Stimulated activated memory B cell treated with anti-CD40 and anti-IgM and Interleukin-4, amounts not matched to agents 10 μg/mL and 1 μg/mL and 100 μg/mL, for 72 hours (primary cell): ENCODE data around the gene EHD4.

Experiments used
- ATAC-seq: fragments of 150-1000 bp; cut with Tn5 transposase; 2 replicates; pipeline ENCODE4 v1.10.0; 2021
- H3K27ac Mint-ChIP-seq: one replicate; pipeline ENCODE4 v1.8.0; 2022; ENCODE audit warnings: mild to moderate bottlenecking, mixed read lengths
- H3K27me3 Mint-ChIP-seq: one replicate; pipeline ENCODE4 v1.8.0; 2022; ENCODE audit warnings: mixed read lengths
- H3K36me3 Mint-ChIP-seq: one replicate; pipeline ENCODE4 v1.8.0; 2022; ENCODE audit warnings: mixed read lengths
- H3K4me1 Mint-ChIP-seq: one replicate; pipeline ENCODE4 v1.8.0; 2022; ENCODE audit warnings: mixed read lengths
- H3K4me3 Mint-ChIP-seq: one replicate; pipeline ENCODE4 v1.8.0; 2022; ENCODE audit warnings: mild to moderate bottlenecking, moderate library complexity, mixed read lengths
- H3K9me3 Mint-ChIP-seq: one replicate; pipeline ENCODE4 v1.8.0; 2022; ENCODE audit warnings: mixed read lengths

The EHD4 gene

DNA sequence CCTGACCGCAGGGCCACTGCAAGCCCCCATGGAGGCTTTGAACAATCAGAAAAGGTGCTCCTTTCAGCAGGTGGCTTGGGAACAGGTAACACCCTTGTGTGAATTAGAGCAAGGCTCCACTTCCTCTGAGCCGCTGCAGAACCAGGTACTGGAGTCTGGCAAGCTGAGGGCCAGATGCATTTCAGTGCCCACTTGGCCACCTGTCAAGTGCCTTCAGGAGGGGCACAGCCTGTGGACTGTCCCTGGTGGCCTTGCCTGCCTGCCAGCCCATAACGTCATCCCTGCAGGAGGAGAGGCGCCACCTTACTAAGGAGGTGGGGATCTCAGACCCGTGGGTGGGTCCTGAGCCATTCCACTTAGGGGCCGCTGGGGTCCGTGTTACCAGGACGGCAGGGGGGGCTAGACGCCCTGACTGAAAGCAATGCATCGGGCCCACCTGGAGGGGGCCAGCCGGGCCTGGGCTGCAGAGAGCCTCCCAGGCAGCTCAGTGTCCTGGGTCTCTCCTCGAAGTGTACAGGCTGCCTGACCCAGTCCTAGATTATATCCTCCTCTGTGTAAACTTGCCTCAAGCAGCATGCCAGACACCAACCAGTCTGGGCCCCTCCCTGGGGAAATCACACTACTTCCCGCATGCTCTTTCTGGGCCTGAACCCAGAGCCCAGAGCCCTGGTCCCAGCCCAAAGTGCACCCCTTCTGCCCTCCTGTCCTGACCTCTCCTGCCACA is 94.6 kb downstream of the EHD4 start:
- H3K9me3 Mint-ChIP-seq = no peaks in the 10 kb centered on the region
- H3K4me3 Mint-ChIP-seq = no peak overlapping the region
- ATAC-seq = no peak
- peaks cover 71% of the 10 kb centered on the region for H3K27me3 Mint-ChIP-seq
- H3K4me1 Mint-ChIP-seq = peaks cover 27% of the 10 kb centered on the region
- no peaks in the 10 kb centered on the region for H3K36me3 Mint-ChIP-seq
- H3K27ac Mint-ChIP-seq = no peak overlapping the region

DNA sequence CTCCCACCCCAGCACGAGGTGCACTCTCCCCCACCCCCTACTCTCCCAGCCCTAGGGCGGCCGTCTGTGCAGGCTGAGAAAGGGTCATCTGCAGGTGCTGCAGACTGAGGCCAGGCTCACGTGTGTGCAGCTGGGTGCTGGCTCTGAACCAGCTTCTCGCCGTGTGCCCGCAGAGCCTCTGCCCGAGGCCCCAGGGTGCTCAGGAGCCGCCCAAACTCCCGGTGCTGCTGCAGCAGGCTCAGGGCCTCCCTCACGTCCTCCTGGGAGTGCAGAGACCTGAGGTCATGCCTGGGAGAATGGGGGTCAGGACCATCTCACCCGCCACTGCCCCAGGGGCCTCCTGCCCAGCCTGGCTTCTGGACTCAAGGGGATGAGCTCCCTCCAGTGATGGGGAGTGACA is 95.7 kb downstream of the EHD4 start:
- Mint-ChIP-seq H3K36me3 (no peaks in the 10 kb centered on the region), H3K9me3 (no peaks in the 10 kb centered on the region), H3K4me1 (peaks cover 22% of the 10 kb centered on the region), H3K27ac (no peak overlapping the region), H3K27me3 (peaks cover 82% of the 10 kb centered on the region), H3K4me3 (no peak overlapping the region)
- no peak for ATAC-seq

DNA sequence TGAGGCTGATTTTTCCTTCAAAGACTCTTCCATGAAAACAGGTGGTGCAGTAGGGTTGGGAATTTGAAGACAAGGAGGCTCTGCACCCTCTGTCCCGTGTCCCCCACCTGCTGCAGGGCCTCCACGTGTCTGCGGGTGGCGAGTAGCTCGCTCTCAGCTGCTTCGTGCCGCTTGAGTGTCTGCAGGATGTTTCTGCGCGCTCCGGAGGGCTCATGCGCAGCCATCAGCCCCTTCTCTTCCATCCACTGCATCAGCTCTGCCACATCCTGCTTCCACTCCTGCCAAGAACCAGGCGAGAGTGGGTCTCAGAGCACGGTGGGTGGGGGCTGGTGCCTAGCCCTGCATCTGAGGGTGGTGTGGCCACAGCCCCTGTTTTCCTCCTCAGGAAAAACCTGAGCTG is 96.3 kb downstream of the EHD4 start:
- H3K9me3 Mint-ChIP-seq = no peaks in the 10 kb centered on the region
- no peak overlapping the region for H3K27ac Mint-ChIP-seq
- no peaks in the 10 kb centered on the region for H3K36me3 Mint-ChIP-seq
- no peak overlapping the region for H3K4me3 Mint-ChIP-seq
- ATAC-seq = peak; percentile 13
- H3K4me1 Mint-ChIP-seq = peaks cover 16% of the 10 kb centered on the region
- H3K27me3 Mint-ChIP-seq = peaks cover 78% of the 10 kb centered on the region

DNA sequence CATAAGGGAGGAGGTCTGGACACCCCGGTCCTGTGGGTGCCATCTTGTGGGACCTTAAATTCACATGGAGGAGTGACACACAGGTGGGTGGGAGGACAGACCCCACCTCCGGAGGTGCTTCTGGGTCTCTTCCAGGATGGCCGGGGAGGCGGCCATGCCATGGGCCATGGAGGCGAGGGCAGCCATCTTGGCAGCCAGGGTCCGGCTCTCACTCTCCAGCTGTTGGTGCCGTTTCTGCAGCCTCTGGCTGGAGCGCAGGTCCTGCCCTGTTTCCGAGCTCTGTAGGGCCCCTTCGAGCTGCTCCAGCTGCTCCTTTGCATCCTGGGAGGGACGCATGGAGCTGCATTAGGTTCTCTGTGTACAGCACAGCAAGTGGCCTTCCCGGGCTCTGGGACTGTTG is 97.6 kb downstream of the EHD4 start:
- H3K4me3 Mint-ChIP-seq = no peak overlapping the region
- H3K36me3 Mint-ChIP-seq = no peaks in the 10 kb centered on the region
- no peak for ATAC-seq
- H3K27me3 Mint-ChIP-seq = peaks cover 65% of the 10 kb centered on the region
- H3K9me3 Mint-ChIP-seq = no peaks in the 10 kb centered on the region
- peaks cover 11% of the 10 kb centered on the region for H3K4me1 Mint-ChIP-seq
- H3K27ac Mint-ChIP-seq = no peak overlapping the region

- Mint-ChIP-seq H3K9me3 (no peaks in the 10 kb centered on the region), H3K27me3 (peaks cover 55% of the 10 kb centered on the region), H3K36me3 (no peaks in the 10 kb centered on the region), H3K4me3 (no peak overlapping the region), H3K27ac (no peak overlapping the region), H3K4me1 (peaks cover 11% of the 10 kb centered on the region)
- no peak for ATAC-seq
Observed at GRCh38 chr15:41873711-41874110, 98.6 kb downstream of the EHD4 start.

- ATAC-seq = no peak
- Mint-ChIP-seq H3K4me3 (no peak overlapping the region), H3K4me1 (peaks cover 11% of the 10 kb centered on the region), H3K9me3 (no peaks in the 10 kb centered on the region), H3K27me3 (peaks cover 49% of the 10 kb centered on the region), H3K27ac (no peak overlapping the region), H3K36me3 (no peaks in the 10 kb centered on the region)
Observed at GRCh38 chr15:41872166-41872747, 100.1 kb downstream of the EHD4 start.

DNA sequence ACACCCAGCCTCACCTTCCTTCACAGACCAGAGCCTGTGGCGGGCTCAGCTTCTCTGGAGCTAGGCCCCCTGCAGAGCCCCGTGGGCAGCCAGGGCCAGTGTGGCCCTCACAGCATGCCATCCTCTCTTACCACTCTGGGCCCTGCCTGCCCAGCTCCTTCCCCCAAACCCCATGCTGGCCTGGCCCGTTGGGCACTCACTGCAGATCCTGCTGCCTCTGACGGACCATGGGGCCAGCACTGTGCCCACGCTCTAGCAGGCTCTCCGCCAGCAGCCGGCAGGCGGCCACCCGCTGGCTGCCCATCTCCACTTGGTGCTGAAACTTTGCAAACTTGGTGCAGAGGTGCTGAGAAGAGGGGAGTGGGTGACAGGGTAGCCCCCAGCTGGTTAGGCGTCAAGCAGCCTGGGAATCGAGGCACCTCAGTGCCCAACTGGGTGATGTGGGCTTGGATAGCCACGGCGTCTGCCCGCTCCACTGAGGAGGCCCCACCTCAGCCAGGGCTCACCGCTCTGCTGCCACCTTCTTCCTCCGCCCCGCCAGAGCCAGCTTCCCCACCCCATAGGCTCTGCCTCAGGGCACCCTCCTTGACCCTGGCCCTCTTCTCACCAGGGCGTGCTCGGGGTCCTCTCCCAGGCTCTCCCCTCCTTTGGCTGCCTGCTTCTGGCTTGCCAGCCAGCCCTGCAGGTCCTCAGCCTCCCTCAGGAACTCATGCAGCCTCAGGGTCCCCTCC is 101.0 kb downstream of the EHD4 start:
- Mint-ChIP-seq H3K27ac (no peak overlapping the region), H3K4me3 (no peak overlapping the region), H3K27me3 (peaks cover 47% of the 10 kb centered on the region)

DNA sequence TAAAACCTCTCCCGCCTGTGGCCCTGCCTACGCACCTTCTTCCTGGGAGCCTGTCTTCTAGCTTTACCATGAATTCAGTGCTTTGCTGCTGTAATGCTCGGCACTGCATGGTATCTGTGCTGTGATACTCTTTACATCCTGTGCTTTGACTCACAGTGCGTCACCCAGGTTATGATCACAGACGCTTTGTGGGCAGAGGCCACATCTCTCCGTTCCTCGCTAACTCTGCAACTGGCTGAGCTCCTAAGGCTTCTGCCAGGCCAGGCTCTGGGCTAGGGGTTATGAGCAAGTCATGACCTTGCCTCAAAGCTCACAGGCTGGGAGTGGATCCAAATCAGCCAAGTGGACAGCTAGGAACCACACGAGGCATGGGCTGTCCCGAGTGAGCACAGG is 101.7 kb downstream of the EHD4 start:
- H3K27ac Mint-ChIP-seq = no peak overlapping the region
- no peaks in the 10 kb centered on the region for H3K36me3 Mint-ChIP-seq
- ATAC-seq = no peak
- H3K4me1 Mint-ChIP-seq = peaks cover 4% of the 10 kb centered on the region
- H3K27me3 Mint-ChIP-seq = peaks cover 40% of the 10 kb centered on the region
- no peak overlapping the region for H3K4me3 Mint-ChIP-seq
- no peaks in the 10 kb centered on the region for H3K9me3 Mint-ChIP-seq

More for the DNA sequence above, 101.0 kb downstream of the EHD4 start:
- peaks cover 10% of the 10 kb centered on the region for H3K4me1 Mint-ChIP-seq
- no peak for ATAC-seq
- no peaks in the 10 kb centered on the region for H3K9me3 Mint-ChIP-seq
- H3K36me3 Mint-ChIP-seq = no peaks in the 10 kb centered on the region

- Mint-ChIP-seq H3K36me3 (no peaks in the 10 kb centered on the region), H3K4me1 (no peaks in the 10 kb centered on the region), H3K27ac (no peak overlapping the region), H3K9me3 (no peaks in the 10 kb centered on the region), H3K27me3 (peaks cover 34% of the 10 kb centered on the region), H3K4me3 (no peak overlapping the region)
- ATAC-seq = no peak
Observed at GRCh38 chr15:41869770-41870688, 102.3 kb downstream of the EHD4 start.

DNA sequence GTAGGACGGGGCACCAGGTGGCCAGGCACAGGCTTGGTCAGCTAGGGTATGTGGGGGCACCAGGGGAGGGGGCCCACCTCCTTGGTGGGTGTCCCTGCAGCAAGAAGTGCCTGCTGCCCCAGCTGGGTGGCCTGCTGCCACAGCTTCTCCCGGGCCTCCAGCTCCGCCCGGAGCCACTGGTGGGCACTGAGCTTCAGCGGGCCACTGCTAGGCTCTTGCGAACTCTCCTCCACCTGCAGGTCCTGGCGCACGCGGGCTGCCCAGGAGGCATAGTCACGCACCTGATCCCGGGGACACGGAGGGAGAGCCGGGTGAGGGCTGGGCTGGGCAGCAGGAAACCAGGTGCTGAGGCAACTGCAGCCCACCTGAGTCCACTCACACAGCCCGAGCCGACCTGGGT is 104.0 kb downstream of the EHD4 start:
- Mint-ChIP-seq H3K4me3 (no peak overlapping the region), H3K4me1 (no peaks in the 10 kb centered on the region), H3K36me3 (no peaks in the 10 kb centered on the region), H3K27ac (no peak overlapping the region), H3K27me3 (peaks cover 18% of the 10 kb centered on the region), H3K9me3 (no peaks in the 10 kb centered on the region)
- no peak for ATAC-seq

DNA sequence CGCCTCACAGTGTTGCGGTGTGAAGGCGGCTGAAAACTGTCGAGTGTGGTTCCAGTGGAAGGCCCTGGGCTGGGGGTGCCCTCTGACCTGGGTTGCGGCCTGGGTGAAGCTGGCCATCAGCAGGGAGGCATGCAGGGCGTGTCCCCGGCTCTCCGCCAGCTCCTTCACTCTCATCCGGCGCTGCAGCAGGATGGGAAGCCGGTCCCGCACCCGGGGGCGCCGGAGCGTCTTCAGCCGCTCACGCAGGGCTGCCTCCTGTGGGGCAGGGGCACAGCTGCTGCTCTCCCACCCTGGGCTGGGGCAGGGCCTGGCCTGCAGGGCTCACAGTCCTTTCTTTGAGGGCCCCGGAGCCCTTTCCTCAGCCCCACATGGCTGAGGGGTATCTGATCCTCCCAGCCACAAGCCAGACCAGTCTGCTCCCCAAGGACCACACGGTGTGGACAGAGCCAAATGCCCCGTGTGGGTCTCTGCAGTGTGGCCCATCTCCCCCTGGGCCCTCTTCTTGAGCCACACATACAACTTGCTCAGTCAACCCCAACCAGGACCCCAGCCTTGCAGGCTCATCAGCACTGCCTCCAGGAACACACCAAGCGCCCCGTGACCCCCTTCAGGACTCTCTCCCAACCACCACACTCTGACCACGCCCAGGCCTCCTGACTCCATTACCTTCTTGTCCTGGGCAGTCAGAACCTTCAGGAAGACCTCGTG is 105.3 kb downstream of the EHD4 start:
- Mint-ChIP-seq H3K27me3 (peaks cover 7% of the 10 kb centered on the region), H3K9me3 (no peaks in the 10 kb centered on the region), H3K4me3 (no peak overlapping the region), H3K36me3 (no peaks in the 10 kb centered on the region), H3K27ac (no peak overlapping the region), H3K4me1 (no peaks in the 10 kb centered on the region)
- ATAC-seq = no peak

DNA sequence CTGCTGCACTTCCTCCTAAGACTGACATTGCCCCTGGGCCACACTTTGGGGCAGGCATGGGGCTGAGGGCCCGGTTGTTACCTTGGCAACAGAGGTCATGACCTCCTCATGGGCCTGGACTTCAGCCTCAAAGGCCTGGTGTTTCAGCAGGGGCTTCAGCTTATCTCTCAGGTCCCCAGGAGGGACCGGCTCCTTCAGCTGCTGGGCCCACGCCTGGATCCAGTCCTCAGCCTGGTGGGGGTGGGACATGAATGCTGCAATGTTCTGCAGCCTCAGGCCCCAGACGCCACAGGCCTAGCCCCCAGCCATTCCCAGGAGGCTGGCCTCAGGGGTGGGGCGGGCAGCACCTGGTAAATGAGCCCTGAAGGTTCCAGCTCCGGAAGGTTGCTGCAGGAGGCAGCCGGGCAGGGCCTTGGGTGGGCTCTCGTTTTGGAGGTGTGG is 106.1 kb downstream of the EHD4 start:
- Mint-ChIP-seq H3K4me3 (no peak overlapping the region), H3K27me3 (peaks cover 9% of the 10 kb centered on the region), H3K27ac (no peak overlapping the region), H3K36me3 (no peaks in the 10 kb centered on the region), H3K9me3 (no peaks in the 10 kb centered on the region), H3K4me1 (no peaks in the 10 kb centered on the region)
- ATAC-seq = no peak

DNA sequence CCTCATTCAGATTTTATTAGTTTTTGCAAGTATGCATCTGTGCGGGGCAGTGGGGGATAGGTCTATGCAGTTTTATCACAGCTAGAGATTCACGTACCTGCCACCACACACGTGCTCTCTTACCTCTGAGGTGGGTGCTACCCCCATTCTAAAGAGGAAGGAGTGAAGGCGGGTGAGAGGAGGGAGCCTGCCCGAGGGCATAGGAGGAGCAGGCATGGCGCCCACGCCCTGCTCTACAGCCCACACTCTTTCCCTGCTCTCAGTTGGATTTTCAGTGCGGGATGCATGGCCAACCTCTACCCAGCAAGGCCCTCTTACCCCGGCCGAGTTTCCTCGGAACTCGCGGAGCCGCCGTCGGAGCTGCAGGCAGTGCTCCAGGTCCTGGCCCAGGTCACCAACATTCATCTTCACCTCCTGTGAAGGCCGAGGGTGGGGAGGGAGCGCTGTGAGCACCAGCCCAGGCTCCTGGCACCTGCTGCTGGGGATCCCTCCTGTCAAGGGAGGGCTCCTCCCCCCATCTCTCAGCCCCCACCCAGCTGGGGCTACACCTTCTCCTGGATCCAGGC is 106.8 kb downstream of the EHD4 start:
- no peak overlapping the region for H3K27ac Mint-ChIP-seq
- peaks cover 9% of the 10 kb centered on the region for H3K27me3 Mint-ChIP-seq
- no peak for ATAC-seq

GRCh38 chr15:41862515-41863116 is 109.7 kb downstream of the EHD4 start:
- Mint-ChIP-seq H3K4me1 (no peaks in the 10 kb centered on the region), H3K27ac (no peak overlapping the region), H3K27me3 (peaks cover 9% of the 10 kb centered on the region), H3K4me3 (no peak overlapping the region), H3K36me3 (no peaks in the 10 kb centered on the region), H3K9me3 (no peaks in the 10 kb centered on the region)
- ATAC-seq = no peak

More for the DNA sequence above, 106.8 kb downstream of the EHD4 start:
- H3K4me1 Mint-ChIP-seq = no peaks in the 10 kb centered on the region
- H3K9me3 Mint-ChIP-seq = no peaks in the 10 kb centered on the region
- no peaks in the 10 kb centered on the region for H3K36me3 Mint-ChIP-seq
- H3K4me3 Mint-ChIP-seq = no peak overlapping the region
